ENCODE measurements around the gene ITSN1.
"Not testable (repeated sequence)": the region's sequence is repeated elsewhere in the genome, so short reads cannot be mapped to it uniquely, and the experiment has no call there.

The ITSN1 gene

GRCh38 chr21:33844890-33845205 is 202.5 kb downstream of the ITSN1 start:
- no peak for DNase-seq

GRCh38 chr21:33846141-33846540 is 203.8 kb downstream of the ITSN1 start:
- DNase-seq: no peak

GRCh38 chr21:33847588-33848248 is 205.4 kb downstream of the ITSN1 start:
- no peak for DNase-seq

- peak; percentile 83 for DNase-seq
These were observed 206.1 kb downstream of the ITSN1 start for GRCh38 chr21:33848249-33848953.

- peak; percentile 18 for DNase-seq
These were observed 207.5 kb downstream of the ITSN1 start for GRCh38 chr21:33849834-33850233.

- no peak for DNase-seq
These were observed 208.1 kb downstream of the ITSN1 start for GRCh38 chr21:33850401-33850800.

- DNase-seq: no peak
These were observed 208.7 kb downstream of the ITSN1 start for GRCh38 chr21:33850985-33851384.

GRCh38 chr21:33852485-33852884 is 210.2 kb downstream of the ITSN1 start:
- DNase-seq: no peak

GRCh38 chr21:33854604-33855003 is 212.3 kb downstream of the ITSN1 start:
- no peak for DNase-seq

- DNase-seq: no peak
These were observed 212.9 kb downstream of the ITSN1 start for GRCh38 chr21:33855190-33855589.

- DNase-seq: no peak
These were observed 214.7 kb downstream of the ITSN1 start for GRCh38 chr21:33856893-33857527.

- no peak for DNase-seq
These were observed 215.8 kb downstream of the ITSN1 start for GRCh38 chr21:33857846-33858666.

GRCh38 chr21:33858667-33859372 is 216.5 kb downstream of the ITSN1 start:
- no peak for DNase-seq

- no peak for DNase-seq
These were observed 217.2 kb downstream of the ITSN1 start for GRCh38 chr21:33859373-33860102.

- no peak for DNase-seq
These were observed 218.1 kb downstream of the ITSN1 start for GRCh38 chr21:33860332-33860879.

GRCh38 chr21:33861125-33861524 is 218.8 kb downstream of the ITSN1 start:
- no peak for DNase-seq

GRCh38 chr21:33863191-33863590 is 220.9 kb downstream of the ITSN1 start:
- DNase-seq: not testable (repeated sequence)

GRCh38 chr21:33864150-33864549 is 221.8 kb downstream of the ITSN1 start:
- no peak for DNase-seq

- no peak for DNase-seq
These were observed 222.9 kb downstream of the ITSN1 start for GRCh38 chr21:33865176-33865575.

GRCh38 chr21:33865996-33866575 is 223.8 kb downstream of the ITSN1 start:
- DNase-seq: no peak

- no peak for DNase-seq
These were observed 224.5 kb downstream of the ITSN1 start for GRCh38 chr21:33866826-33867225.
